22Rv1 (cell line): ENCODE results near the gene GPRC5C.

Source experiments
- ZFX ChIP-seq: fragments of 450-650 bp; IDR thresholded peaks from 2 replicates; pipeline ENCODE4 v1.6.1; 2017; ENCODE audit warnings: antibody characterized with exemption, borderline replicate concordance
- TF ChIP-seq, protein P1 (sequence below): fragments of 450-650 bp; IDR thresholded peaks from 2 replicates; pipeline ENCODE4 v1.5.1; 2017; ENCODE audit warnings: mild to moderate bottlenecking

DNA sequence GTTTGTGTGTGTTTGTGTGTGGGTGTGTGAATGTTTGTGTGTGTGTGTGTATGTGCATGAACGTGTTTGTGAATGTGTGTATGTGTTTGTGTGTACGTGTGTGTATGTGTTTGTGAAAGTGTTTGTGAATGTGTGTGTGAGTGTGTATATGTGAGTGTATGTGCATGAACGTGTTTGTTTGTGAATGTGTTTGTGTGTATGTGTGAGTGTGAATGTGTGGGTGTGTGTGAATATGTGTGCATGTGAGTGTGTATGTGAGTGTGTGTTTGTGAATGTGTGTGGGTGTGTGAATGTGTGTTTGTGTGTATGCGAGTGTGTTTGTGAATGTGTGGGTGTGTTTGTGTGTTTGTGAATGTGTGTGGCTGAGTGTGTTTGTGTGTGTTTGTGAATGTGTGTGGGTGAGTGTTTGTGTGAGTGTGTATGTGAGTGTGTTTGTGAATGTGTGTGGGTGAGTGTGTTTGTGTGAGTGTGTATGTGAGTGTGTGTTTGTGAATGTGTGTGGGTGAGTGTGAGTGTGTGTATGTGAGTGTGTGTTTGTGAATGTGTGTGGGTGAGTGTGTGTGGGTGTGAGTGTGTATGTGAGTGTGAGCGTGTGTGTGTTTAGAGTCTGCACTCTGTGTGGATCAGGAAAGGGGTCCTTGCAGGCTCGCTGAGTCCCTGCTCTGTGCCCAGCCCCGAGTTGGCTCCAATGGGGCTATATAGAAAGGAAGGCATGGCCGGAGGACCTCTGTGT, 33.7 kb downstream of the GPRC5C start:
- TF ChIP-seq, protein P1, sequence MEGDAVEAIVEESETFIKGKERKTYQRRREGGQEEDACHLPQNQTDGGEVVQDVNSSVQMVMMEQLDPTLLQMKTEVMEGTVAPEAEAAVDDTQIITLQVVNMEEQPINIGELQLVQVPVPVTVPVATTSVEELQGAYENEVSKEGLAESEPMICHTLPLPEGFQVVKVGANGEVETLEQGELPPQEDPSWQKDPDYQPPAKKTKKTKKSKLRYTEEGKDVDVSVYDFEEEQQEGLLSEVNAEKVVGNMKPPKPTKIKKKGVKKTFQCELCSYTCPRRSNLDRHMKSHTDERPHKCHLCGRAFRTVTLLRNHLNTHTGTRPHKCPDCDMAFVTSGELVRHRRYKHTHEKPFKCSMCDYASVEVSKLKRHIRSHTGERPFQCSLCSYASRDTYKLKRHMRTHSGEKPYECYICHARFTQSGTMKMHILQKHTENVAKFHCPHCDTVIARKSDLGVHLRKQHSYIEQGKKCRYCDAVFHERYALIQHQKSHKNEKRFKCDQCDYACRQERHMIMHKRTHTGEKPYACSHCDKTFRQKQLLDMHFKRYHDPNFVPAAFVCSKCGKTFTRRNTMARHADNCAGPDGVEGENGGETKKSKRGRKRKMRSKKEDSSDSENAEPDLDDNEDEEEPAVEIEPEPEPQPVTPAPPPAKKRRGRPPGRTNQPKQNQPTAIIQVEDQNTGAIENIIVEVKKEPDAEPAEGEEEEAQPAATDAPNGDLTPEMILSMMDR, result no peak
- no peak for TF ChIP-seq ZFX
